Nephron progenitor cell (in vitro differentiated cells): ENCODE measurements around the gene SLC2A1.

Experiments used
- DNase-seq: peaks from one replicate; pipeline ENCODE4 v3.0.0; 2021
- H3K27ac Mint-ChIP-seq: 2 replicates; pipeline ENCODE4 v1.8.0; 2021; ENCODE audit warnings: mild to moderate bottlenecking, moderate library complexity, mixed read lengths
- H3K27me3 Mint-ChIP-seq: 2 replicates; pipeline ENCODE4 v1.8.0; 2021; ENCODE audit warnings: mild to moderate bottlenecking, low read depth, mixed read lengths; ENCODE audit not compliant: poor library complexity
- H3K36me3 Mint-ChIP-seq: 2 replicates; pipeline ENCODE4 v1.8.0; 2021; ENCODE audit warnings: low read depth, mixed read lengths
- H3K4me1 Mint-ChIP-seq: 2 replicates; pipeline ENCODE4 v1.8.0; 2021; ENCODE audit warnings: mixed read lengths
- H3K4me3 Mint-ChIP-seq: 2 replicates; pipeline ENCODE4 v1.8.0; 2021; ENCODE audit warnings: mild to moderate bottlenecking, moderate library complexity, mixed read lengths
- H3K9me3 Mint-ChIP-seq: 2 replicates; pipeline ENCODE4 v1.8.0; 2021; ENCODE audit warnings: mild to moderate bottlenecking, moderate library complexity, mixed read lengths
- TF ChIP-seq, protein P1 (sequence below): fragments of 200-600 bp; sonication (generic); IDR thresholded peaks from 2 replicates; pipeline ENCODE4 v1.5.0; 2021; ENCODE audit warnings: antibody characterized with exemption

Gene SLC2A1

DNA sequence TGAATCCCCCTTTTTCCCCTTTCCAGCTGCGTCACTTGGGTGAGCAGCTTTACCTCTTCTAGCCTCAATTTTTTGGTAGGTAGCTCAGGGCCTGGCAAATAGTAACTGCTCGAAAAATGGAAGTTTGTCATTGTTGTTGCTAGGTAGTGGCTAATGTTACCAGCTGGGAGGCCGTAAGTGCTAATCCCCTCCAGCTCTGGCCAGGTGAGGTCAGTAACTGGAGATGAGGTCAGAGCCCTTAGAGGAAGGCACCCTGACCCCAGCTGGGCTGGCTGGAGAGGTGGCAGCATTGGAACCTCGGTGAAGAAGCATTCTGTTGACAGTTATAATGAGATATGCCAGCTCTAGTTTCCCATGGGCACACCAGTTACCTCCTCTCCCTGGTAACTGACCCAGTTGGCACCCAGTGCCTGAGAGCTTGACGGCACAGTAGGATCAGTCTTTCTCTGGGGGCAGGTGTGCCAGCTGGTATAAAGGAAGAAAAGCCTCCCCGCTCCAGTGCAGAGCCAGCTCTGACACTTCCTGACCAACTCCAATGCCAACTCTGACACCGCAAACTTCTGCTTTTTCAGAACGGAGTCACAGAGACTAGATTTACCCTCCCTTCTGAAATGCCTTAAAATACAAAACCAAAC, 35.0 kb upstream of the SLC2A1 start:
- H3K9me3 Mint-ChIP-seq = peaks cover 4% of the 10 kb centered on the region
- H3K36me3 Mint-ChIP-seq = peaks cover 10% of the 10 kb centered on the region
- H3K4me1 Mint-ChIP-seq = peaks cover 20% of the 10 kb centered on the region
- no peak overlapping the region for H3K4me3 Mint-ChIP-seq
- TF ChIP-seq, protein P1, sequence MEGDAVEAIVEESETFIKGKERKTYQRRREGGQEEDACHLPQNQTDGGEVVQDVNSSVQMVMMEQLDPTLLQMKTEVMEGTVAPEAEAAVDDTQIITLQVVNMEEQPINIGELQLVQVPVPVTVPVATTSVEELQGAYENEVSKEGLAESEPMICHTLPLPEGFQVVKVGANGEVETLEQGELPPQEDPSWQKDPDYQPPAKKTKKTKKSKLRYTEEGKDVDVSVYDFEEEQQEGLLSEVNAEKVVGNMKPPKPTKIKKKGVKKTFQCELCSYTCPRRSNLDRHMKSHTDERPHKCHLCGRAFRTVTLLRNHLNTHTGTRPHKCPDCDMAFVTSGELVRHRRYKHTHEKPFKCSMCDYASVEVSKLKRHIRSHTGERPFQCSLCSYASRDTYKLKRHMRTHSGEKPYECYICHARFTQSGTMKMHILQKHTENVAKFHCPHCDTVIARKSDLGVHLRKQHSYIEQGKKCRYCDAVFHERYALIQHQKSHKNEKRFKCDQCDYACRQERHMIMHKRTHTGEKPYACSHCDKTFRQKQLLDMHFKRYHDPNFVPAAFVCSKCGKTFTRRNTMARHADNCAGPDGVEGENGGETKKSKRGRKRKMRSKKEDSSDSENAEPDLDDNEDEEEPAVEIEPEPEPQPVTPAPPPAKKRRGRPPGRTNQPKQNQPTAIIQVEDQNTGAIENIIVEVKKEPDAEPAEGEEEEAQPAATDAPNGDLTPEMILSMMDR = no peak
- H3K27ac Mint-ChIP-seq = peak overlapping the region; percentile 25
- DNase-seq = no peak
- no peaks in the 10 kb centered on the region for H3K27me3 Mint-ChIP-seq

DNA sequence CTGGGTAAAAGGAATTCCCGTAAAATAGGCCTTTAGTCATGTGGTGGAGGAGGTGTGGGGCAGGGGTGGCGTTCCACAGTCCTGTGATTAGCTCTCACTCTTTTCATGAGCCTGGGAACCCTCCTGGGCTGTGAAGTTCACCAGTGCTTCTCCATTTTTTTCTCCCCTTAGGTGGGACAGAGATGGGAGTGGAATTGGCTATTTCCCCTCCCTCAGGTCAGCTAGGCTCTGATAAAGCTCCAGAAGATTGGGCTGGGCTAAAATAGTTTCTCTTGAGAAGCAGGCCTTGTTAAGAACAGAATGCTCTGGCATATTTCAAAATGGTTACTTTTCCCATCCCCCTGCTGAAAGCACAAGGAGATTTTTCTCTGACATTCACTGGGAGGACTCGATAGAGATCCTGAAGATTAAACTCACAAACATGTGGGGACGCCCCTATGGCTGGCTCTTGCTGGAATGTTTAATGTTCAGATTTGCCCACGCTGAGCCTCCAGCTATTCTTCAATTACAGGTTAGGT, 33.4 kb upstream of the SLC2A1 start:
- Mint-ChIP-seq H3K36me3 (peaks cover 10% of the 10 kb centered on the region), H3K27me3 (no peaks in the 10 kb centered on the region), H3K9me3 (peaks cover 4% of the 10 kb centered on the region), H3K4me1 (peaks cover 20% of the 10 kb centered on the region), H3K27ac (no peak overlapping the region), H3K4me3 (no peak overlapping the region)
- TF ChIP-seq, protein P1 = no peak
- no peak for DNase-seq

DNA sequence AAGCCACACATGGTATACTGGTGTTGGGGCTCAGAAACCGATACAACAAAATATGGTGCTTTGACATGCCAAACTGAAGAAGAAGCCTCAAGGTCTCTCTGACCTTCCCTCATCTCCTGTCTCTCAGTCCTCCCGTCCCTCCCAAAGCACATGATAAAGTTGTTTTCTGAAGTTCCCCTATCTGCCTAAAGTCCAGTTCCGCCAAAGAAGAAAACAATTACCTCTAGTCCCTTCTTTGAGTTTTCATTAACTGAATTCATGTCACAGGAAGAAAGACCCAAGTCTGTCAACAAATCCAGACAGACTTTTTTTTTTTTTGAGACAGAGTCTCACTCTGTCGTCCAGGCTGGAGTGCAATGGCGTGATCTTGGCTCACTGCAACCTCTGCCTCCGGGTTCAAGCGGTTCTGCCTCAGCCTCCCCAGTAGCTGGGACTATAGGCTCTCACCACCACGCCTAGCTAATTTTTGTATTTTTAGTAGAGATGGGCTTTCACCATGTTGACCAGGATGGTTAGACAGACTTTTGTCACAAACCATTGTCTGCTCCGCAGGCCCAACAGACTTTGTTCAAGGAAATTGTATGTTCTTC, 32.2 kb upstream of the SLC2A1 start:
- Mint-ChIP-seq H3K27me3 (no peaks in the 10 kb centered on the region), H3K4me1 (peaks cover 20% of the 10 kb centered on the region), H3K4me3 (no peak overlapping the region), H3K36me3 (peaks cover 10% of the 10 kb centered on the region), H3K9me3 (peaks cover 4% of the 10 kb centered on the region), H3K27ac (peak overlapping the region; percentile 27)
- TF ChIP-seq, protein P1 = no peak
- DNase-seq = no peak

DNA sequence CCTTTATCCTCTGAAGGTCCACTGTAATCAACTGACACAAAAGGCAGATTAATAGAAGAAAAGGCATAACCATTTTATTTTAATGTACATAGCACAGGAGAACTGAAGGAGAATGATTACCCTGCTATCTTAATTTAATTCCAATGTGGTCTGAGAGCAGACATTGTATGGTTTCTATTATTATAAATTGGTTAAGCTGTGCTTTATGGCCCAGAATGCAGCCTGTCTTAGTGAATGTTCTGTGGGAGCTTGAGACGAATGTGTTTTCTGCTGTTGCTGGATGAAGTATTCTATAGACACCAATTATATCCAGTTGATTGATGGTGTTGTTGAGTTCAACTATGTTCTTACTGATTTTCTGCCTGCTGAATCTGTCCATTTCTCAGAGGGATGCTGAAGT, 25.0 kb upstream of the SLC2A1 start:
- no peak for DNase-seq
- Mint-ChIP-seq H3K9me3 (no peaks in the 10 kb centered on the region), H3K4me1 (peaks cover 18% of the 10 kb centered on the region), H3K27ac (no peak overlapping the region), H3K4me3 (no peak overlapping the region), H3K36me3 (peaks cover 5% of the 10 kb centered on the region), H3K27me3 (peaks cover 3% of the 10 kb centered on the region)
- TF ChIP-seq, protein P1 = no peak

DNA sequence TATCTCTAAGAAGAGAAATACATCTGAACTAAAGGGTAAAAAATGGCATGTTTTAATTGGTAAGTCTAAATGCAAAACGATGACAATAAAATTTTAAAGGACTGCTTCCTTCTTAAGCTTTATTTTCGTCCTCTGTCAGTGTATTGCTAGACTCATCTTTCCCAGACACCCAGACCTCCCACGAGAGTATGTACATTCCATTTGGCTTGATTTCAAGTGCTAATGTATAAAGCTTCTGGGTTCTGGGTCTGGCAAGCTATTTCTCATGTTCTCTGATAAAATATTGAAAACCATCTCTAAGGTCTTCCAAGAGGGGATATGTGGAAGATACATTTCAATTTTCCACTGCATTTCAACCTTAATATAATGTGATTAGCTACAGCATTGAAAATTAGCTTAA, 24.6 kb upstream of the SLC2A1 start:
- no peak for DNase-seq
- TF ChIP-seq, protein P1 = no peak
- H3K9me3 Mint-ChIP-seq = no peaks in the 10 kb centered on the region
- H3K27me3 Mint-ChIP-seq = peaks cover 3% of the 10 kb centered on the region
- H3K27ac Mint-ChIP-seq = no peak overlapping the region
- H3K4me3 Mint-ChIP-seq = no peak overlapping the region
- H3K36me3 Mint-ChIP-seq = peaks cover 6% of the 10 kb centered on the region
- H3K4me1 Mint-ChIP-seq = peaks cover 22% of the 10 kb centered on the region

DNA sequence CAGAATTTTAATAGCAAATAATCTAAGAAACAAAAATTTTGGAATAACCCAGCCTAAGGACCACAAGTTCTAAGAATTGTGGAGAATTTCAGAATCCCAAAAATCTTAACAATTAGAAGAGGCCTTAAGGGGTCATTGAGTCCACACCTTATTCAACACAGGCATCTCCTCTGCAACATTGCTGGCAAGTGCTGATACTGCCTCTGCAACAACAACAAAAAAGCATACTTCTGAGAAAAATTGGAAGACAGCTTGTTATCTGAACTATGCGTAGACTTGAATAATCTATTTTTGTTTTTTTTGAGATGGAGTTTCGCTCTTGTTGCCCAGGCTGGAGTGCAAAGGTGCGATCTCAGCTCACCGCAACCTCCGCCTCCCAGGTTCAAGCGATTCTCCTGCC, 24.0 kb upstream of the SLC2A1 start:
- Mint-ChIP-seq H3K9me3 (no peaks in the 10 kb centered on the region), H3K27me3 (peaks cover 3% of the 10 kb centered on the region), H3K36me3 (peaks cover 12% of the 10 kb centered on the region), H3K4me3 (no peak overlapping the region), H3K4me1 (peaks cover 26% of the 10 kb centered on the region), H3K27ac (no peak overlapping the region)
- TF ChIP-seq, protein P1 = no peak
- DNase-seq = no peak
